CD4-positive, alpha-beta T cell treated with Interferon gamma for 1 hour (primary cell): ENCODE data around the gene CDK5.

Source experiments
- DNase-seq: peaks from one replicate; pipeline ENCODE4 v3.0.0-alpha.2; 2020

The CDK5 gene

GRCh38 chr7:151057506-151057988 is at the start of gene CDK5:
Gene CDK5, minus strand, starts transcription at chr7:151057897. Its CDS starts 49 bp downstream, at chr7:151057848.
- DNase-seq = no peak

DNA sequence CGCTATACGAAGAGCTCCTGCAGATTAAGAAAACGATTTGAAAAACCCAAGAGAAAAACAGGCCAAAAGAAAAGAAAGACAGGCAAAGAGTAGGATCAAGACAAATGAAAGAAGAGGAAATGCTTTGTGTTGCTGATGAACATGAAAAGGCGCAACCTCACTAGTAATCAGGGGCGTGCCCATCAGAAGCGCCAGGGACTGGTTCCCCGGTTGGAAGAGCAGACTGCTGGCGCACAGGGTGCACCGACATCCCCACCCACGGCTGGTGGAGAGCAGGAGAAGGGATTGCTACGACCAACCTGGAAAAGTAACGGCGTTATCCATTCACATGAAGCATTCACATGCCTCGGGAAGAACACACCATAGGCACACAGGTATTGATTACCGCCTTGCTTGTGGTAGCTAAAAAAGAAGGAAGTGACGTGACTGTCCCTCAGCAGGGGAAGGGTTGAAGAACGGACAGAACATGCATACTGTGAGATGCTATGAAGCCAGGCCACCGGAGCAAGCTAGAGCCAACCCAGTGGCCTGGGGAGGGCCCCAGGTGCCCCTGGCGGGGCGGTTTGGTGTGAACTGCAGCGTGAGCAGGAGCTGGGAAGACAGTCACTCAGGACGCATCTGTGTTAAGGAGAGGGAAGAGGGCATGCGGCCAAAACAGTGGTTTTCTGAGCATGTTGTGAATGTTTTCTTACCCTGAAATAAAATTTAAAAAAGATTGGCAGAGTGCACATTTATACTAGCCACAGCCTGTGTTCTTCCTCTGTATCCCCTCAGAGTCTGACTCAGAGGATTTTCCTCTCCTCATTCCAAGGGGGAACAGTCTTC is 46.9 kb upstream of the CDK5 start:
- no peak for DNase-seq

GRCh38 chr7:151103973-151104372 is 46.3 kb upstream of the CDK5 start:
- no peak for DNase-seq

DNA sequence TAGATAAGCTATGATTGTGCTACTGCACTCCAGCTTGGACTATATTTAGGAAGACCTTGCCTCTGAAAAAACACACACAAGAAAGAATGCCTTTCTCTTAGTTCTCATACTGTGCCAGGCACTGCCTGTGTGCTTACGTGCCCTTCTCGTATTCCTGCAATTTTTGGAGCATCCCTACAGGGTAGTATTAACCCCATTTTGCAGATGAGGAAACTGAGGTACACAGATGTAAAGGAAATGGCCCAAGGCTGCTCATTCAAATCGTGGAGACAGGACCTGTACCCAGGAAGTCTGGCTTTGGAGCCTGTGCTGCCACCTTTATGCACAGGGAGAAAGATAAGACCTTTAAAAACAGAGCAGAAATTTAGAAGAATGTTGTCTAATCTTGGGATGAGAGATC is 45.3 kb upstream of the CDK5 start:
- DNase-seq = no peak

GRCh38 chr7:151101621-151102396 is 44.1 kb upstream of the CDK5 start:
- DNase-seq = no peak

- no peak for DNase-seq
Observed at GRCh38 chr7:151100921-151101320, 43.2 kb upstream of the CDK5 start.

GRCh38 chr7:151099486-151100211 is 42.0 kb upstream of the CDK5 start:
- no peak for DNase-seq

DNA sequence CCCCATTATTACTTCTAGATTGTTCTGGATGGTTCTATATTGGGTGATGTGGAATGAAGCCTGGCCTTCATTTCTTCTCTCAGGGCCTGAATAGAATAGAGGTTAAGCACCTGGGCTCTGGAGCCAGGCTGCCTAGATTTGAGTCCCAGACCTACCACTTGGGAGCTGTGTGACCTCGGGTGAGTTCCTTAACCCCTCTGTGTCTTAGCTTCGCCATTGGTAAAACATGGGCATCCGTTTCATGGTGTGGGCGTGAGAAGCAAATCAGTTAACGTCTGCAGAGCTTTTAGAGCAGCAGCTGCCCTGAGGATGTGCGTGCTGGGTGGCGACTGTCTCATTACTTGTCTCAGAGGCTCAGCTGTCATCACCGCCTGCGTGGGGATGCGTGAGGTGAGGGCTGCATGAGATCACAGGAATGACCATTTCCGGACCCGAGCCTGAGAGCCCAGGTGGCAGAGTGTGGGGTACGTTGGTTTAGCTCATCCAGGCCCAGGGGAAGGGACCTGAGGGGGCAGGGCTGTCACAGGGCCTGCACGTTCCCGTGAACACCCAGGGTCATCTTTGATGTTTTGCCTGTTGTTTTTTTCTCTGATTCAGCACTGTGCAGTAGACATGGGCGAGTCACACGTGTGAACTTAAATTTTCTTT is 38.3 kb upstream of the CDK5 start:
- DNase-seq = no peak

DNA sequence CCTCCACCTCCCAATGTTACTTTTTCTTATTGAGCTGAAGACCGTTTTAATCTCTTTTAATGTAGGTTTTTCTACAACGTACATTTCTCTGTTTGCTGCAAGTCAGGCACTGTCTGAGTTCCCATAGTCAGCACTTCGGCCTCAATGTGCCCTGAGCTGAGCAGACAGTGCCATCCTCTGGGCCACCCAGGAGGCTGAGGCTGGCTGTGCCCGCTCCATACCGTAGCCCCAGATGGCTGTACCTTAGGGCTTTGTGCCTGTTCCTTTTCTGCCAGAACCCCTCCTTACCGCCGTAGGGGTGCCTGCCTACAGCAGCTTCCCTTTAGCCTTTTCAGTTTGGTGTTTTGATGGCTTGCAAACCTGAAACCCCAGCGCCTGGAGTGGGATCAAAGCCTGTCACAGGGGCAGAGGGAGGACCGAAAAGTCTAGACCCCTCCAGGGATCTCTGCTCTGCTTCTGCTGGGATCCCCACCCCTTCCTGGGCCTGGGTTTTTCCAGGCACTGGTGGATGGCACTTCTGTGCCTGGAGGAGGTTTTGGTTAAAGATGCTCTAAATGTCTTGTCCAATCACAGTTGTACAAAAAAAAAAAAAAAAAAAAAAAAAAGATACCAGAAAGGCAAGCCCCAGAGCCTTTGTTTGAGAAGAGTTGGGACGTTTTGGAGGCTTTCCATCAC is 37.6 kb upstream of the CDK5 start:
- DNase-seq = no peak

GRCh38 chr7:151094675-151095074 is 37.0 kb upstream of the CDK5 start:
- DNase-seq = no peak

- DNase-seq = no peak
Observed at GRCh38 chr7:151093748-151094147, 36.1 kb upstream of the CDK5 start.

GRCh38 chr7:151091988-151092387 is 34.3 kb upstream of the CDK5 start:
- no peak for DNase-seq

DNA sequence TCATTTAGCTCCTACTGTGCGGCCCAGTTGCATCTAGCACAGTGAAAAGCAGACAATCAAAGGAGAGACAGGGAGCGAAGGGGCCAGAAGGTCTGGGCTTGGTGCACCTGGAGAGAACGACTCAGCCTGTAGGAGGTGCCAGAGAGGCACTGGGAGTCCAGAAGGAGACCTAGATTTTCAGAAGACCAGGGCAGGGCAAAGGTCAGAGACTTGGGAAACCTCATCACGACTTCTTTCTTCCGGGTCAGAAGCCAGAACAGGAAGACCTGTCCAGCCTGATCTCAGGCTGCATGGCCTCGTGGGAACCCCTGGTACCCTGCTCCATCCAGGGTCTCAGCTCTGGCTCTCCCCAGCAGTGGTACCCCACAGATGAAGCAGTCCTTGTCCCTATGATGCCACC is 33.7 kb upstream of the CDK5 start:
- no peak for DNase-seq

DNA sequence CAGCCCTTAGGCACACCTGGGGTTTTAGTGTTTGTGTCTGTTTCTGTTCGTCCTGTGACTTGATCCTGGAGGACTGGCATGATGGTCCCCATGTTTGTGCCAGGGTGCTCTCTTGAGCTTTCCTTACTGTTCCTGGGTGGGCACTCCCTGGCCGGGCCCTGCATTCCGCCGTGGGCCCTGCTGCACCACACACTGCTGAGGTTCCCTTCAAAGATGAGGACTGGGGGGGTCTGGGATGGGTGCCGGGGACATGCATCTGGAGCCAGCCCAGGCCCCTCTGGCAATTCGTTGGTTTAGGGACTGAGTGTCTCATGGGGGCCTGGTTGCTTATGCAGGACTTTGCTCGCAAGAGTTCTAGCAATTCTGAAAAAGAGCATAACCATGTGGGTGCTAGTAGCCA is 33.3 kb upstream of the CDK5 start:
- DNase-seq = no peak

GRCh38 chr7:151089893-151090730 is 32.4 kb upstream of the CDK5 start:
- DNase-seq = no peak

- peak; percentile 77 for DNase-seq
Observed at GRCh38 chr7:151088856-151089699, 31.4 kb upstream of the CDK5 start.

DNA sequence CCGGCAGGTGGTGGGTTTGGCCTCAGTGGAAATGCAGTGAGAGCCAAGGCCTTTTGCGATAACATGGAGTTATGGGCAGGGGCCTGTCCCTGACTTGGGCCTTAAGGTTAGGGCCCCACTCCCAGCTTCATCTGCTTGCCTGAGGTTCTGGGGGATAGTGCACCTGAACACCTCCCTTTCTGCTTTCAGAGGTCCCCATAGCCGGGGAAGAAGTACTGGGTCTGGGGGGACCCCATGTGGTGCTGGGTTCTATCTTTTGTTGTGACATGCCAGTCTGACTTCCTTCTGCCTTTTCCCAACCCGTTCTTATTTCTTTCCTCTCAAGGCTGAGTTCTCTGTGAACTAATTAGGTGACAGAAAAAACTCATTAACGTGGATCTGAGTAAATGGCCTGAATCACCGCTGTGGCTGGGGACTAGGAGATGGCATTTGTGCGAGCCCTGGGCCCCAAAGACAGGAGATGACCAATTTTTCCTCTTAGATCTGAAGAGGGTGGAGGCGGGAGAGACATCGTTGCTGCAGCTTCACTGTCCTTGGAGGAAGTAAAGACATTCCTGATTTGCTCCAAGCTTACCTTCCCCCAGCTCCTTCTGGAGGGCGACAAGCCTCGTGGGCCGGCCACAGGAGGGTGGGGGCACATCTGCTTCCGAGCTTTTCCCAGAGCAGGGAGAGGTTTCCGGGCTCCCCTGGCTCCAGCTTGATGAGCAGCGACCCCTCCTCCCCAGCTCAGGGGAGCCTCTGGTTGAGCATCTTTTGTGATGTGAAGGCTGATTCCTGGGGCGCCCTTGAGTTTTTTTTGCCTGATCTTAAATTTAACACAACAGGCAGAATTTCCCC is 30.5 kb upstream of the CDK5 start:
- DNase-seq = no peak

- peak; percentile 43 for DNase-seq
Observed at GRCh38 chr7:151087245-151088018, 29.7 kb upstream of the CDK5 start.
